Muscle of back (tissue), 11 donors: ENCODE measurements around the gene NDC1. TPM values are rescaled to one million over a fixed set of nuclear protein-coding genes. Genes with fewer than 3 reads are reported as not detected.
"Not testable (repeated sequence)": the region's sequence is repeated elsewhere in the genome, so short reads cannot be mapped to it uniquely, and the experiment has no call there.

ENCODE experiments used
- DNase-seq, 3 donors: peaks; one replicate each; pipeline versions ENCODE4 v3.0.0 to v3.0.0-alpha.2; 2013
- polyA plus RNA-seq, 10 donors: library from polyadenylated mRNA; unstranded; fragments of 120-200 nt; gene quantifications; one replicate each; pipeline ENCODE4 v1.2.1, GENCODE V29; 2013; ENCODE audit not compliant: insufficient read length in 10 of 10

The NDC1 gene
- polyA plus RNA-seq, 10 donors = 9.6 to 16.3 (median 12.3) TPM

GRCh38 chr1:53766194-53766742 is 71.8 kb downstream of the NDC1 start:
- DNase-seq = no peak

GRCh38 chr1:53765657-53766056 is 72.4 kb downstream of the NDC1 start:
- peak in 2 of 3 donors; percentile 7 to 18 for DNase-seq

- DNase-seq = no peak
These were observed 74.2 kb downstream of the NDC1 start for GRCh38 chr1:53763911-53764310.

- no peak for DNase-seq
These were observed 74.6 kb downstream of the NDC1 start for GRCh38 chr1:53763461-53763860.

GRCh38 chr1:53760497-53760896 is 77.6 kb downstream of the NDC1 start:
- not testable (repeated sequence) for DNase-seq

- no peak for DNase-seq
These were observed 82.2 kb downstream of the NDC1 start for GRCh38 chr1:53755874-53756273.

GRCh38 chr1:53754484-53755312 is 83.4 kb downstream of the NDC1 start:
- peak in 2 of 3 donors; percentile 35 to 56 for DNase-seq

- no peak for DNase-seq
These were observed 85.8 kb downstream of the NDC1 start for GRCh38 chr1:53752281-53752680.

GRCh38 chr1:53747841-53748240 is 90.3 kb downstream of the NDC1 start:
- DNase-seq = no peak

GRCh38 chr1:53740621-53741105 is 97.4 kb downstream of the NDC1 start:
- DNase-seq = peak in 1 of 3 donors; percentile 65

GRCh38 chr1:53739109-53739681 is 98.9 kb downstream of the NDC1 start, which contains the start of gene GLIS1:
TSS of gene GLIS1 (minus strand) at chr1:53739164. CDS start at chr1:53738064, 1,100 bp downstream.
- DNase-seq = peak; percentile 83 to 91 (median 87)

- peak in 1 of 3 donors; percentile 34 for DNase-seq
These were observed 99.6 kb downstream of the NDC1 start for GRCh38 chr1:53738205-53739108.

- DNase-seq = peak in 1 of 3 donors; percentile 24
These were observed 100.4 kb downstream of the NDC1 start for GRCh38 chr1:53737648-53738204.

GRCh38 chr1:53736290-53736689 is 101.8 kb downstream of the NDC1 start:
- peak in 1 of 3 donors; percentile 51 for DNase-seq

- no peak for DNase-seq
These were observed 102.4 kb downstream of the NDC1 start for GRCh38 chr1:53735681-53736080.

GRCh38 chr1:53735261-53735660 is 102.8 kb downstream of the NDC1 start:
- no peak for DNase-seq

GRCh38 chr1:53734650-53735211 is 103.4 kb downstream of the NDC1 start:
- no peak for DNase-seq

- DNase-seq = peak in 1 of 3 donors; percentile 36
These were observed 104.0 kb downstream of the NDC1 start for GRCh38 chr1:53733975-53734649.

- DNase-seq = no peak
These were observed 104.6 kb downstream of the NDC1 start for GRCh38 chr1:53733447-53733931.

- peak in 1 of 3 donors; percentile 82 for DNase-seq
These were observed 105.2 kb downstream of the NDC1 start for GRCh38 chr1:53732912-53733317.
